ENCODE measurements around the gene C14orf180.

Gene C14orf180

GRCh38 chr14:104550861-104551728, 28.5 kb upstream of the C14orf180 start:
- no peak for DNase-seq

DNA sequence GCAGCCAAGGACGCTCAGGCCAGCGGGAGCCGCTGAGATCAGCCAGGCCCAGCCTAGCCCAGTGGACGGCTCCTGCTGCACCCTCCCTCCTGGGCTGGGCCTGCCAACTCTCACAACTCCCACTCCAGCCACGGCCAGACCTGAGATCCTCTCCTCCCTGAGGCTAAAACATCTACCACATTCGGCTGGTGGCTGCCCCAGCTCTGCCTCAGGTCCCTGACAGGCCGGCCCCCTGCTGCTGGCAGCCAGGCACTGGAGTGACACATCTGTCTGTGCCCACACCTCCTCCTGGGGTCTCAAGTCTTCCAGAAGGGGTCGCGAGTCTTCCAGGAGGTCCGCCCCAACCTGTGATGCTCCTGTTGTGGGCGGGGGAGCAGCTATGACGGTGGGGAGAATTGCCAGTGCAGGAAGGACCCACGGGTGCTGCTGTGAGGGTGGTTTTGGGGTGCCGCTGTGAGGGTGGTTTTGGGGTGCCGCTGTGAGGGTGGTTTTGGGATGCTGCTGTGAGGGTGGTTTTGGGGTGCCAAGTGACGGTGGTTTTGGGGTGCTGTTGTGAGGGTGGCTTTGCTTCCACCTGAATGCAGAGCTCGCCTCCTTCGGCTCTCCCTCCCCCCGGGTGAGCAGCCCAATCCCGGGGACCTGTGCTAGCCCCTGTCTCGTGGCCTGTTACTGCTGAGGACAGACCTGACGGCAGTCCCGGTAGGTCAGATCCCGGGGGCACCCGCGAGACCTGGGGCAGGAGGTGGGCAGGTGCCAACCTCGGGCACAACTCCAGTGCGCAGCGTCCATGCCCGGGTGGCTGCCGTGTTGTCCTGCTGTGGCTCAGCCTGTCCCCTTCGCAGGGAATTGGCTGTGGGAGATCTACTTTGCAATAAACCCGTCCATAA, 27.5 kb upstream of the C14orf180 start:
- DNase-seq = no peak

DNA sequence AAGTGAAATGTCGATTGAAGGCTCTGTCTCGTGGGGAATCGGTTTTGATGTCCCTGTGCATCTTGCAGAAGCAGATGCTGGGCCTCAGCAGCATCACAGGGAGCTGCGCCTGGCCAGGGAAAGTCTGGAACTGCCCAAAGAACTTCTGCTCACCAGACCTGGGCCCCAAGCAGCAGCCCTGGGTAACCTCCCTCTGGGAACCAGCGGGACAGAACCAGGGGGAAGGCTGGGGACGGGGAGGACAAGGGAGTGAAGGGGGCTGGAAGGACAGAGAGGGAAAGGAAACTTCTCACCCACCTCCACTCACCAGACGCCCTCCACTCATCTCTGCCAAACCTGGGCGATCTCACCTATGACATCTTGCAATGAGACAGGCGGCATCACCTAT, 26.8 kb upstream of the C14orf180 start:
- DNase-seq = no peak

- no peak for DNase-seq
Observed at GRCh38 chr14:104553166-104554087, 26.1 kb upstream of the C14orf180 start.

DNA sequence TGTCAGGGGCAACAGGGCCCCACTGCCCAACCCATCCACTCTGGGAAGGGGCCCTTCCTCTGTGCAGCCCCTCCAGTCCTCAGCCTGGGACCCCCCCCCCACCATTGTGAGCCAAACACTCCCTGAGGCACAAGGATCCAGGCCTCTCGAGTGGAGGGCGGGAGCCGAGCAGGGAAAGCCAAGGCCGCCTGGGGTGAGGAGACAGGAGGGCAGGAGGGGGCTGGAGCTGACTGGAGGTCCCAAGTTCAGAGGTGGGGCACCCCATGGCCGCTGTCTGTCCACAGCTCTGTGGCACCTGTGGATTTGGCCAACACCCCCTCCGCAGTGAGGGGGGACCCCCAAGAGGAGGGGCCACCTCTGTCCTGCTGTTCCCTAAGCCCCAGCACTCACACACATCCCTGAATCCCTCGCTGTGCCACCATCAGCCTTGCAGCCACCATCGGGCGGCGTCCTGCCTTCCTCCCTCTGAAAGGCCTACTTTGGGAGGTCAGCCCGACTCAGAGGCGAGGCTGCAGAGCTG, 25.4 kb upstream of the C14orf180 start:
- DNase-seq = no peak

- DNase-seq = no peak
Observed at GRCh38 chr14:104554608-104555429, 24.7 kb upstream of the C14orf180 start.

- DNase-seq = no peak
Observed at GRCh38 chr14:104555430-104556255, 23.9 kb upstream of the C14orf180 start.

- DNase-seq = no peak
Observed at GRCh38 chr14:104556256-104557021, 23.1 kb upstream of the C14orf180 start.

DNA sequence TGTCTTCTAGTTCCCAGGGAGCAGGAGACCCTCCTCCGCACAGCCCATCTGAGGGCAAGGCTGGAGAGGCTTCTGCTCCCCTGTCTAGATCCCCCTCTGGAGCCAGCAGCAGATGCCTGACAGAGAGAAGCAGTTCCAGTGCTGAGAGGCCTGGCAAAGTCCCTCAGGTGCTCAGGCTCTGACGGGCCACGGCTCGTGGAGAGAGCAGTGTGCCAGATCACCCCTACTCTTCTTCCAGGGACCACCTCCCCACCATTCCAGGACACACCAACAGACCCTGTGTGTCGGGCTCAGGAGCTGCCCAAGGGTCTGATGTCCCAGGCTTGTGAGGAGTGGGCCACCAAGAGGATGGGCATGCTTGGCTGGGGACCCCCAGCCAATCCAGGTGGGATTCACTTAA, 22.5 kb upstream of the C14orf180 start:
- no peak for DNase-seq

DNA sequence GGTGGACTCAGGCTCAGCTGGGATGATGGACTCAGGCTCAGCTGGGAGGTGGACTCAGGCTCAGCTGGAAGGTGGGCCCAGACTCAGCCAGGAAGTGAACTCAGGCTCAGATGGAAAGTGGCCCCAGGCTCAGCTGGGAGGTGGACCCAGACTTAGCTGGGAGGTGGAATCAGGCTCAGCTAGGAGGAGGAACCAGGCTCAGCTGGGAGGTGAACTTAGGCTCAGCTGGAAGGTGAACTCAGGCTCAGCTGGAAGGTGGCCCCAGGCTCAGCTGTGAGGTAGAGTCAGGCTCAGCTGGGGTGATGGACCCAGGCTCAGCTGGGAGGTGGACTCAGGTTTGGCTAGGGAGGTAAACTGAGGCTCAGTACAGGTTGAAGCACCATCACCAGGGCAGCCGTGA, 21.8 kb upstream of the C14orf180 start:
- no peak for DNase-seq

DNA sequence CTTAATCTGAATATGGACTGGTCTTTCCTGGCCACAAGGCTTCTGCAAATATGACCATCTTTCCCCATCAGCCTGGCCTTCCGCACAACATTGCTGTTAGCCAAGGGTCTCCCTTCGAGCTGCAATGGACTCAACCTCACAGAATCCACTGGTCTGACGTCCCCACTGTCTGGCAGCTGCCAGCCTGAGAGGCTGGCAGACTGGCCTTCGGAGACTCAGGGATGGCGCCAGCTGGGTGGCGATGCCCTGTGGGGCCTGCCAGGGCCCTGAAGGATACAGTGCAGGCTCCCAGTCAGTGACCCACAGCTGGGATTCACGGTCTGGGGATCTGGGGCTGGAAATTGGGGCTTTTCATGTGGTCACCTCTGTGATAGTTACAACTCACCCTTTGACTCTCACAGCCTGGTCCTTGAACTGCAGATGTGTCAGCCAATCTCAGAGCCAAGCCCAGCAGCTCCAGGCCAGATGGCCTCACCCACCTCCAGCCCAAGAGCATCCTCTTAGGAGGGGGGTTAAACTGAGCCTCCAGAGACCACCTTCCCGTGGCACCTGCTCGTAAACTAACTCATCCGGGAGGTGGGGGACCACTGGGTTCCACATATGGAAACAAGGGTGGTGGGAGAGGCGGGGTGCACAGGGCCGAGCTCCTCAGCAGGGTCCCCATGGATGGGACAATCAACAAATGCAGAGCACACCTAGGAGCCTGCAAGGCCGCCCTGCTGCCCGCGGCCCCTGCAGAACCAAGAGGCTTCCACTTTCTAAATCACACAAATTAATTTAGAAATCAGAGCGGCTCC, 21.1 kb upstream of the C14orf180 start:
- DNase-seq = no peak

DNA sequence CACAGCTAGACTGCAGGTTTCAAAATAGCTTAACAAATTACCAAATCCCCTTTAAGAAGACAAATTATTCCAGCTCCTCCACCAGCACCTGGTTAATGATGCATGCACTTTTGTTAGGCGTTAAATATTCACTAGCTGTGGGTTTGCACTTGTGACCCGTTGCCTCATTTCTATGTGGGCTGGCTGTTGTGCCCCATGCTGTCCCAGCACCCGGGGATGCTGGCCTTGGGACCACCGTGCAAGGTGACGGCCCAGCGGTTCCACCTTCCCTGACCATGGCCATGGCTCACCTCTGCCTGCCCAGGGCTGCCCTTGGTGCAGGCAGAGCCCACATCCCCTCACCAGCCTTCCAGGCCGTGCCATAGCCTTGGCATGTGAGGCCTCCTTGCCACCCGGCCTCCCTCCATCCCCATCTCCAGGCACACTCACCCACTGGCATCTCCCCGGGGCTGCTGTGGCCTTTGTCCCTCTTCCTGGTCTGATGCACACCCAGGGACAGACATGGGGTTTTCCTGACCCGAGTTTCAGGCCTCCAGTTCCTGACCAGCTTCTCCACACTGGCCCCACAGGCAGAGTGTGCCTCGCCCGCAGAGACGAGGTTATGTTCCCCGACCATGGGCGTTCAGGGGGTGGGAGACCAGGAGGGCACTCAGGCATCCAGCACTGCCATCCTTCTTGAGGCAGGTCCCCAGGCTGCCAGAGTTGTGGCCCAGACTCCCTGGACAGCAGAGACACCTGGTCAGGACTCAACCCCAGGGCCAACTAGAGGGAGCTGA, 20.3 kb upstream of the C14orf180 start:
- DNase-seq = no peak

- DNase-seq = no peak
Observed at GRCh38 chr14:104559804-104560585, 19.6 kb upstream of the C14orf180 start.

DNA sequence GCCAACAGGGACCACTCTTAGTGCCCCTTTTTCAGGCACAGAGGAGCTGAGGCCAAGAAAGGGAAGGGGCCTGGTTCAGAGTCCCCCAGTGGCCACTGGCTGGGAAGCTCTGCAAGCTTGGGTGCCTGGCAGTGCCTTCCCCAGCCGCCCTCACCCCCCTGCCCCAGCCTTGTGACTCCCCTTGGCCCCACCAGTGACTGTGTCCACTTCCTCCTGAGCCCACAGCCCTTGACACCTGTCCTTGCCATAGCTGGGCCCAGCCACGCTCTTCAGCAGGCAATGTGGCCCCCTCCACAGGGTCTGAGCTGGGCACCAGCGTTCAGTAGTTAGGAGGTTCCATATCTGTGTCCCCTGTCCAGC, 19.0 kb upstream of the C14orf180 start:
- no peak for DNase-seq

- no peak for DNase-seq
Observed at GRCh38 chr14:104561124-104561557, 18.4 kb upstream of the C14orf180 start.

DNA sequence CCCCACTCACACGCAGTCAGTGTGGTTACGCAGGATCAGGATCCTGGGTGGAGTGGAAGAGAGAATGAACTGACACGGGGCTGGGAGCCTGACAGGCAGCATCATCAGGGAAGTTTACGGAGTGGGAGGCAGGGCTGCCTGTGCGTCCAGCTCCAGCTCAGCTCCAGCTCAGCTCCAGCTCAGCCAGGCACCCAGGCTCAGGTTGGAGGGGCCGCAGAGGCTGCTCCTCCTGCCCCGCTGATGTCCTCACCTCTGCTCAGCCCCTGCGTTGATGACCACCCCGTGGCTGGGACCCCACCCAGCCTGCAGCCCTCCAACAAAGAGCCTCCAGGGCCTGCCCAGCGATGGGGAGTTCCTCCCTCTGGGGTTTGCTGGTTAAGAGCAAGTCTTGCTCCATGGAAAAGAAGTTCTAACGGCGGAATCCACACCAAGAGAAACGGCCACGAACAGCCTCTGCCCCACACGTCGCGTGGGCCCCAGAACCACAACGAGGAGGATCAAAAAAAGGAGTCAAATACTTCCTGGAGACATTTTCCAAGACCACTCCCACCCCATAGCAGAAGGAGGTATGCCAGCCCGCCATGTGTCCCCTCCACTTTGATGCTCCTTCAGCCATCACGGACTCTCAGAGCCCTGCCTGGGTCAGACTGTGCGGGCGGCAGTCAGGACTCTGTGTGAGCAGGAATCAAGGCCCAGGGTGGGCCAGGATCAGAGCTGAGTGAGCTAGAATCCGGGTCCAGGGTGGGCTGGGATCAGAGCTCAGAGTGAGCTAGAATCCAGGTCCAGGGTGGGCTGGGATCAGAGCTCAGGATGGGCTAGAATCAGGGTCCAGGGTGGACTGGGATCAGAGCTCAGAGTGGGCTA, 17.7 kb upstream of the C14orf180 start:
- DNase-seq = no peak
